Measurements from ENCODE around the gene PRELID3B. TPM values are rescaled to one million over a fixed set of nuclear protein-coding genes. Genes with fewer than 3 reads are reported as not detected.

The PRELID3B gene
- total RNA-seq, 1 experiment from 2014 or later: 83.4 TPM

GRCh38 chr20:58994390-58995159 is 48.0 kb downstream of the PRELID3B start:
- Histone ChIP-seq H3K27me3 (replicated peaks; ENCODE audit: insufficient read depth, low read depth, low read length, poor library complexity) (no peaks in the 10 kb centered on the region), H3K4me3 (ENCODE audit: low read depth, low read length, poor library complexity, severe bottlenecking) (no peak overlapping the region), H3K9me3 (ENCODE audit: low read depth, low read length, poor library complexity, severe bottlenecking) (no peaks in the 10 kb centered on the region), H3K36me3 (ENCODE audit: insufficient read depth, low read length, poor library complexity, severe bottlenecking) (peaks cover 65% of the 10 kb centered on the region), H3K27ac (ENCODE audit: low read depth, low read length, poor library complexity, severe bottlenecking) (no peak overlapping the region), H3K4me1 (ENCODE audit: insufficient read depth, low read length, poor library complexity, severe bottlenecking) (no peaks in the 10 kb centered on the region)
- intact Hi-C loops (cut with micrococcal nuclease; ENCODE audit: unreplicated experiment): no loop called here
- ChIA-PET POLR2A (ENCODE audit: low non-redundant PET) (no interaction called here), CTCF (no interaction called here)
- no peak for TF ChIP-seq CTCF (conservative IDR thresholded peaks at IDR 0.05; ENCODE audit: low read depth, low read length)
- TF ChIP-seq EZH2 (IDR thresholded peaks at IDR 0.05; ENCODE audit: borderline replicate concordance, low read depth, low read length, poor library complexity, severe bottlenecking): no peak
- no peak for DNase-seq (ENCODE audit: low spot score)
- TSS peak; percentile 70 for BruUV-seq (replicated peaks)

- Histone ChIP-seq H3K4me3 (ENCODE audit: low read depth, low read length, poor library complexity, severe bottlenecking) (no peak overlapping the region), H3K36me3 (ENCODE audit: insufficient read depth, low read length, poor library complexity, severe bottlenecking) (peaks cover 75% of the 10 kb centered on the region), H3K4me1 (ENCODE audit: insufficient read depth, low read length, poor library complexity, severe bottlenecking) (no peaks in the 10 kb centered on the region), H3K9me3 (ENCODE audit: low read depth, low read length, poor library complexity, severe bottlenecking) (no peaks in the 10 kb centered on the region), H3K27me3 (replicated peaks; ENCODE audit: insufficient read depth, low read depth, low read length, poor library complexity) (no peaks in the 10 kb centered on the region), H3K27ac (ENCODE audit: low read depth, low read length, poor library complexity, severe bottlenecking) (no peak overlapping the region)
- intact Hi-C loops (cut with micrococcal nuclease; ENCODE audit: unreplicated experiment): no loop called here
- no peak for TF ChIP-seq CTCF (conservative IDR thresholded peaks at IDR 0.05; ENCODE audit: low read depth, low read length)
- TF ChIP-seq EZH2 (IDR thresholded peaks at IDR 0.05; ENCODE audit: borderline replicate concordance, low read depth, low read length, poor library complexity, severe bottlenecking): no peak
- no TSS peak for BruUV-seq (replicated peaks)
- DNase-seq (ENCODE audit: low spot score): no peak
- ChIA-PET POLR2A (ENCODE audit: low non-redundant PET) (no interaction called here), CTCF (no interaction called here)
Measured at GRCh38 chr20:58993332-58994248, 49.0 kb downstream of the PRELID3B start.

GRCh38 chr20:58992911-58993310 is 49.7 kb downstream of the PRELID3B start:
- POLR2A ChIA-PET (ENCODE audit: low non-redundant PET): no interaction called here
- TF ChIP-seq EZH2 (IDR thresholded peaks at IDR 0.05; ENCODE audit: borderline replicate concordance, low read depth, low read length, poor library complexity, severe bottlenecking): no peak
- TF ChIP-seq CTCF (conservative IDR thresholded peaks at IDR 0.05; ENCODE audit: low read depth, low read length): no peak
- Histone ChIP-seq H3K9me3 (ENCODE audit: low read depth, low read length, poor library complexity, severe bottlenecking) (no peaks in the 10 kb centered on the region), H3K27me3 (replicated peaks; ENCODE audit: insufficient read depth, low read depth, low read length, poor library complexity) (no peaks in the 10 kb centered on the region), H3K4me1 (ENCODE audit: insufficient read depth, low read length, poor library complexity, severe bottlenecking) (no peaks in the 10 kb centered on the region), H3K27ac (ENCODE audit: low read depth, low read length, poor library complexity, severe bottlenecking) (no peak overlapping the region), H3K4me3 (ENCODE audit: low read depth, low read length, poor library complexity, severe bottlenecking) (no peak overlapping the region), H3K36me3 (ENCODE audit: insufficient read depth, low read length, poor library complexity, severe bottlenecking) (peaks cover 82% of the 10 kb centered on the region)
- CTCF ChIA-PET: no interaction called here
- no peak for DNase-seq (ENCODE audit: low spot score)
- no TSS peak for BruUV-seq (replicated peaks)
- intact Hi-C loops (cut with micrococcal nuclease; ENCODE audit: unreplicated experiment): no loop called here
